Sigmoid colon (tissue), 3 donors: ENCODE measurements around the gene IGFL3.

ENCODE experiments used
- POLR2A ChIP-seq, 2 donors: fragments of 450-650 bp; IDR thresholded peaks; one replicate each; pipeline ENCODE4 v1.6.1; 2016; ENCODE audit warnings: antibody characterized with exemption in 2 of 2, mild to moderate bottlenecking in 2 of 2, moderate library complexity in 2 of 2
- TF ChIP-seq, protein P1 (sequence below), 4 experiments: fragments of 450-650 bp in 3 of 4; fragments of 200-600 bp in 1 of 4; IDR thresholded peaks; one replicate each; pipeline ENCODE4 v1.5.1; 2016 to 2019; ENCODE audit warnings: antibody characterized with exemption in 4 of 4, mild to moderate bottlenecking in 3 of 4, moderate library complexity in 2 of 4

DNA sequence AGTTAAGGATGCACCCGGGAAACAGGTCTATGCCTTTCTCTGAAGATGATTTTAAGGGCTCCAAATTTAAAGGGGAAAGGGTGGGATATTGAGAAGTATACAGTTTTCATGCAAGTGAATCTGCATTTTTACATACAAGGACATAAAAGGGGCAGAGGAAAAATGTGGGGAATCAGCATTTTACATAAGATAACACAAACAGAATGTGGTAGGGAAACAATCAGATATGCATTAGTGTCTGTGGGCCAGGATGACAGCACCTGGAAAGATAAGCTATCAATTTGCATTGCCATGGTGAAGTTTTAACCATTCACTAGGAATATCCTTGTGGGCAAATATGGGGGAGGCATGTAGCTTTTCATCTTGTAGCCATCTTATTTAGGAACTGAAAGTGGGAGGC lies 24.1 kb downstream of the IGFL3 start:
- TF ChIP-seq, protein P1, sequence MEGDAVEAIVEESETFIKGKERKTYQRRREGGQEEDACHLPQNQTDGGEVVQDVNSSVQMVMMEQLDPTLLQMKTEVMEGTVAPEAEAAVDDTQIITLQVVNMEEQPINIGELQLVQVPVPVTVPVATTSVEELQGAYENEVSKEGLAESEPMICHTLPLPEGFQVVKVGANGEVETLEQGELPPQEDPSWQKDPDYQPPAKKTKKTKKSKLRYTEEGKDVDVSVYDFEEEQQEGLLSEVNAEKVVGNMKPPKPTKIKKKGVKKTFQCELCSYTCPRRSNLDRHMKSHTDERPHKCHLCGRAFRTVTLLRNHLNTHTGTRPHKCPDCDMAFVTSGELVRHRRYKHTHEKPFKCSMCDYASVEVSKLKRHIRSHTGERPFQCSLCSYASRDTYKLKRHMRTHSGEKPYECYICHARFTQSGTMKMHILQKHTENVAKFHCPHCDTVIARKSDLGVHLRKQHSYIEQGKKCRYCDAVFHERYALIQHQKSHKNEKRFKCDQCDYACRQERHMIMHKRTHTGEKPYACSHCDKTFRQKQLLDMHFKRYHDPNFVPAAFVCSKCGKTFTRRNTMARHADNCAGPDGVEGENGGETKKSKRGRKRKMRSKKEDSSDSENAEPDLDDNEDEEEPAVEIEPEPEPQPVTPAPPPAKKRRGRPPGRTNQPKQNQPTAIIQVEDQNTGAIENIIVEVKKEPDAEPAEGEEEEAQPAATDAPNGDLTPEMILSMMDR (IDR thresholded peaks at IDR 0.05): no peak
- TF ChIP-seq POLR2A (IDR thresholded peaks at IDR 0.05): no peak
